NCI-H526 treated with DMSO at 0.1 percent for 48 hours (cell line): ENCODE results near the gene ASB13.
"Not testable (repeated sequence)": the region's sequence is repeated elsewhere in the genome, so short reads cannot be mapped to it uniquely, and the experiment has no call there.

Experiments used
- DNase-seq: peaks from one replicate; lab custom pipeline; 2025; lab: John Stamatoyannopoulos, UW

ASB13 gene

DNA sequence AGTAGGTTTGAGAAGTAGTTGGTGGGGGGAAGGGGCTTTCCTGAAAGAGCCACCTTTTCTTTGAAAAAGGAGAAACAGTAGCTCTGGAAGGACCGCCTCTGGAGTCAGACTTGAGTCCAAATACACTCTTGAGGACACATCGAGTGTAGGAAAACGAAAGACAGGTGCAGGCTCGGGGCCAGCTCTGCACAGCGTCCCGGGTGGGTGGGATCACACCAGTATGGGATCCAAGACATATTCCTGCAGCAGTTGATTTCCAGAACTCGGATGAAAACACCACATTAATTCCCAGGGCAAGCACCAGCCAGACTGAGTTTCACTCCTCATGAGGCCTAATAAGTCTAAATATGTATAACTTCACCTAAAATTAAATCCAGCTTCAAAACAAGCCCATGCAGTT, 61.4 kb downstream of the ASB13 start:
- DNase-seq, result no peak

DNA sequence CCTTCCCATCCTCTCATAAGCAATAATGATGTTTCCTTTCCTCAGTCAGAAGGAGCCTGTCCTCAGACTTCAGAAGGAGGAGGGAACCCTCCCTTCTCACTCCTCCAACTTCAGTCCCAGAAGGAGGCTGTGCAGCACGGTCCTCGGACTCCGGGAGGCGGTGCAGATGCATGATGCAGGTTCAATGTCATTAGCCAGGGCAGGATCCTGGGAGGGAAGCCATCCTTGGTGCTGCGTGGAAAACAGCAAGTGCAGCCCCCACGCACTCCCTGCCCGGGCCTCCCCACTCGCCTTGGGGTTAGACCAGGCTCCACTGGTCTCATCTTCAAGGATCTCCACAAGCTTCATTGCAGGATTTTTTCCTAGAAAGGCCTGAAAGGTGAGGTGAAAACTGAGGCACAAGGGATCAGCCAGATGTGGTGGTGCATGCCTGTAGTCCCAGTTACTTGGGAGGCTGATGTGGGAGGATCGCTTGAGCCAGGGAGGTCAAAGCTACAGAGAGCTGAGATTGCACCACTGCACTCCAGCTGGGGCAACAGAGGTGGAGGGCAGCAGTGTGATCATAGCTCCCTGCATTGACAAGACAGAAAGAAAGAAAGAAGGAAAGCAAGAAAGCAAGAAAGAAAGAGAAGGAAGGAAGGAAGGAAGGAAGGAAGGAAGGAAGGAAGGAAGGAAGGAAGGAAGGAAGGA, 62.0 kb downstream of the ASB13 start:
- DNase-seq, result no peak

DNA sequence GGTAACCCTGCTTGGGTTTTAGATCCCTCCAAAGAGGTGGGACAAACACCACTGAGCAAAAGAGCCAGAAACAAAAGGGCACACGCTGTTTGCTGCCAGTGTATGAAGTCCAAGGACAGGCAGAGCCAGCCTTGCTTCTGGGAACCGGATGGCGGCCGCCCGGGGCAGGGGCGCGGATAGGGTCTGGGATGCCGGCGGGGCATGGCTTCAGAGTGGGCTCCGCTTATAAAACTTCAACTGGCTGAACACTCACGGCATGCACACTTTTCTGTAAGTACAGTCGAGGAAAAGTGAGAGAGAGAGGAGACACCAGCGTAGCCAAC, 62.6 kb downstream of the ASB13 start:
- no peak for DNase-seq

DNA sequence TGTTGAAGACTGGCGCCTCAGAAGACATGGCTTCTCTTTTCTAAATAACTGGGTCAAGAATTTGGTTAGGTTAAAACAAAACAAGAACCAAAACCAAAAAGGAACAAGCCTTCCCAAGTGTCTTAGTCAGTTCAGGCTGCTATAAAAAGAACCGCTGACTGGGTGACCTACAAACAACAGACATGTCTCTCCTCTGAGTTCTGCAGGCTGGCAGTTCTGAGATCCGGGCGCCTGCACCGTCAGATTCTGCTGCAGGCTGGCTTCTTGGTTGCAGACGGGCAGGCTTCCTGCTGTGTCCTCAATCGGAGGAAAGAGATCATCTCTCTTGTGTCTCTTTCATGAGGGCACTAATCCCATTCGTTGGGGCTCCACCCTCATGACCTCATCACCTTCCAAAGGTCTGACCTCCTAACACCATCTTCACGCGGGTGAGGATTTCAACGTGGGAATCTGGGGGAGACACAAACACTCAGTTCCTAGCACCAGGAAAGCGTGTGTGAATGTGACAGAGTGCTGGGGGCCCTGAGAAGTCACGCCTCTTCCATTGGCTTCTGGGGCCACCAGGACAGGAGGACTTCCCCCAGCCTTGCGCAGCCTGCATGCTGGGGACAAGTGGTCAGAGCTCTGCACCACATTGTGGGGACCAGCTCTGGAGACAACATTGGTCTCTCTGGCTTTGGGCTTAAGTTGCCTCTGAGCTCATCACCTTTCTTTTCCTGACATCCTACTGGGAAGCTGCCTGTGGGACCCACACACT, 63.1 kb downstream of the ASB13 start:
- DNase-seq, result no peak

DNA sequence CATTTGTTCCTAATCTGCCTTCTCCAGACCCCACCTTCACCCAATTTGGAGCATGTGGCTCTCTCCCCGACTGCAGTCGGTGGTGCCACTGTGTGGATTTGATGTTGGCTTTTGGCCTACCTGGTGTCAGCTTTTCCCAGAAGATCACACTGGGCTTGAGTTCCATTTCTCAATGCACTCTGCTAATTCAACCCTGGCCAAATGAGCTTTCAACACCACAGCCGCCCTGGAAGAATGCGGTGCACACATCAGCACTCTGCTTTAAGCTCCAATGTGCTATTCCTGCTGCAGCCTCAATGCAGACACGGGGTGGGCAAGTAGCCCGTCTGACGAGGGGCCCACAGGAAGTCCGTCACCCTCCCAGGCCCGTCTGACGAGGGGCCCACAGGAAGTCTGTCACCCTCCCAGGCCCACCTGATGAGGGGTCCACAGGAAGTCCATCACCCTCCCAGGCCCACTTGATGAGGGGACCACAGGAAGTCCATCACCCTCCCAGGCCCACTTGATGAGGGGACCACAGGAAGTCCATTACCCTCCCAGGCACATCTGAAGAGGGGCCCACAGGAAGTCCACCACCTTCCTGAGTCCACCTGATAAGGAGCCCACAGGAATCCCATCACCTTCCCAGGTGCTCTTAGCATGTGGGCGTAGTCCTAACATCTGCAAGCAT, 64.4 kb downstream of the ASB13 start:
- no peak for DNase-seq

DNA sequence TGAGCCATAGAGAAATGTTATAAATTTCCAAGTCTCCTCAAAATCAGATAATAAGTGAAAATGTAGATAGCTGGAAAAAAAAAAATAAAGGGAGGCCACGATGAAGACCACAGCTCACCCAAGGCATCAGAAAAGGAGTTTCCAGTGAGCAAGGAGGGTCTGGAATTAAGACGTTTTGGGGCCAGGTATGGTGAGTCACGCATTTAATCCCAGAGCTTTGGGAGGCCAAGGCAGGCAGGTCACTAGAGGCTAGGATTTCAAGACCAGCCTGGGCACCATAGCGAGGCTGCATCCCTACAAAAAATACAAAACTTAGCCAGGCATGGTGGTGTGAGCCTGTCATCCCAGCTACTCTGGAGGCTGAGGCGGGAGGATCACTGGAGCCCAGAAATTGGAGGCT, 65.5 kb downstream of the ASB13 start:
- no peak for DNase-seq

DNA sequence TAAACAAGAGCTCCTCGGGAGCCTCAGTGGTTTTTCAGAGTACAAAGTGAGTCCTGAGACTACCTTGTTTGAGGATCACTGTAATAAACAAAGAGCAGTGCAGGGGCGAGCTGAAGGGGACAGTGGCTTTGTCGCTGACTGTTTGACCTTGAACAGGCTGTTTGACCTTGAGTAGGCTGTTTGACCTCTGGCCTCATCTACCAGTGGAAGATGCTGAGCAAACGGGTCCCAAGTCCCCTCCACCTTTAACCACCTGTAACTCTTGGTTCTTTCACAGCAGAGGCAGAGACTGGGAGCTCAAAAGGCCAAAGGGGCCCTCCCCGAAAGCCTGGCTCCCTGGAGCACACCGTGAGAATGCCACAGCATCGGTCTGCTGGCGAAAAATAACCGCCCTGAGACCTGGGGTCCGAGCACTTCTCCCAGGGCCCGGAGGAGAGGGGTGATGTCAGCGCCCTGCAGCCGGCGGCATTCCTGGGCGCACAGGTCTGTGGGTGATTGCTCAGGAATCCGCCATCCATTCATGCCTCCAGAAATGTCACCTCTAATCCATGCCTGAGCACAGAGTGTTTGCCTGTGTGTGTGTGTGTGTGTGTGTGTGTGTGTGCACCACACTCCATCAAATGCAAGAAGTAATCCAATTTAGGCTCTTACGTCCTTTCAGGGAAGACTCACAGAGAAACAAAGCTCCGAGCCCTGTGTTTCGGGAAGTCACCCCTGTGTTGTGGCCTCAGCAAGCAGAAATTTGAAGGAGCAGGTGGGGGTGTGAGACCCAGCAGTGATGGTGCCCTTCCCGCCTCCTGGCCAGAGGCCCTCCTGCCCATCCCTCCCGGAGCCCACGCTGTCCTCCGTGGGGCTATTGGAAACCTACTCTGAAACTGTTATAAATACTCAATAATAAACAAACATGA, 66.5 kb downstream of the ASB13 start:
- DNase-seq, result no peak

DNA sequence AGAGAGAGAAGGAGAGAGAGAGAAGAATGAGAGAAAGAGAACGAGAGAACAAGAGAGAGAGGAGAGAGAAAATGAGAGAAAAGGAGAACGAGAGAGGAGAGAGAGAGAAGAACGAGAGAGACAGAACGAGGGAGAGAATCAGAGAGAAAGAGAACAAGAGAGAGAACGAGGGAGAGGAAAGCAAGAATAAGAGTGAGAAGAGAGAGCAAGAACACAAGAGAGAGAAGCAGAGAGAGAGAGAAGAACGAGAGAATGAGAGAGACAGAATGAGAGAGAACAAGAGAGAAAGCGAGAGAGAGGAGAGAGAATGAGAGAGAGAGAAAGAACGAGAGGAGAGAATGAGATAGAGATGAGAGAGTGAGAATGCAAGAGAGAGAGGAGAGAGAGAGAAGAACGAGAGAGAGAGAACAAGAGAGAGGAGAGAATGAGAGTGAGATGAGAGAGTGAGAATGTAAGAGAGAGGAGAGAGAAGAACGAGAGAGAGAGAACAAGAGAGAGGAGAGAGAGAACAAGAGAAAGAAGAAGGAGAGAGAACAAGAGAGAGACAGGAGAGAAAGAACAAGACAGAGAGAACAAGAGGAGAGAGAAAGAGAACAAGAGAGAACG, 68.2 kb downstream of the ASB13 start:
- no peak for DNase-seq

DNA sequence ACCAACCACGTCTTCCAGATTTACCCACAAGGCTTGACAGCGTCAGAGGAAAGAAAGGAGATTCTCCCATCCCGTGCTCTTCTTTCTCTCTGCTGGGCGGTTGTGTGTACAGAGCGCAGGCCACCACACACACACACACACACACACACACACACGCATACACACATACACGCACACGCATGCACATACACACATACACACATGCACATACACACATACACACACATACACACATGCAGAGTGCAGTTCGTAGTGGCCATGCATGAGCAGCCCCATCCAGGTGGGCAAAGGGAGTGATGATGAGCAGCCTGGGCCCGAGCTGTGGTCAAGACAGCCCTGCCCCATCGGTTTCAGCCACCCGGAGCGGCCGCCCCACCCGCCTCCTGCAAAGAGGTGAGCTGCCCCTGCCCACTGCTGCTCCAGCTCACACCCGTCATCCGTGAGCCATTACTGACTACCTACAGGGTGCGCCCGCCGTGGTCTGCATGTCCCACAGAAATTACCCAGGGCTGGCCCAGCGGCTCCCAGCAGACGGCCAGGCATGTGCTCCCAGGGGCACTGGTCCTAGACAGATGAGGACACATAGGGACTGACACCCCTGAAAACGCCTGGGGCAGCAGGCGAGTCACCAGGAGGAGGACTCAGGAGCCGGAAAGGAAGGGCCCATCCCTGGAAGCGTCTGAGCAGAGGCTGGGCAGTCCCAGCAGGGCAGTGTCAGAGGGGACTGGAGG, 69.6 kb downstream of the ASB13 start:
- no peak for DNase-seq

DNA sequence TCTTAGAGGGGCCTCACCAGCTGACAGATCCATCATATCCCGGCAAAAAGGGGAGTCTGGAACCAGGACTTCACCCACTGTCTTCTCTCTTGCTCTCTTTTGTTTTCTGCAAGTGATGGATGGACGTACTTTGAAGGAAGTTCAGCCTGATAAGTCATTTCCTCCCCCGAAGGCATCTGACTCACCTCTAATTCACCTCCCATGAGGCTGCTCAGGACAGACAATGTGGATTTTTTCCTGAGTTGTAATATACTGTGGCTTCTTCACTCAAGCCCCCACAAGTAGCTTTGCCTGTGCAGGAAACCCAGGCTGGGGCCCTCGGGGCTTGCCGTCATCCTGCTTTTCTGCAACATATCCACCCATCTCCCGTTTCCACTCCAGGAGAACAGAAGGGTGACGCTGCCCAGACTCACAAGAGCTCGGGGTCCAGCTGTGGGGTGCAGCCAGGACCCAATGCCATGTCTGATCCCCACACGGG, 70.4 kb downstream of the ASB13 start:
- no peak for DNase-seq

DNA sequence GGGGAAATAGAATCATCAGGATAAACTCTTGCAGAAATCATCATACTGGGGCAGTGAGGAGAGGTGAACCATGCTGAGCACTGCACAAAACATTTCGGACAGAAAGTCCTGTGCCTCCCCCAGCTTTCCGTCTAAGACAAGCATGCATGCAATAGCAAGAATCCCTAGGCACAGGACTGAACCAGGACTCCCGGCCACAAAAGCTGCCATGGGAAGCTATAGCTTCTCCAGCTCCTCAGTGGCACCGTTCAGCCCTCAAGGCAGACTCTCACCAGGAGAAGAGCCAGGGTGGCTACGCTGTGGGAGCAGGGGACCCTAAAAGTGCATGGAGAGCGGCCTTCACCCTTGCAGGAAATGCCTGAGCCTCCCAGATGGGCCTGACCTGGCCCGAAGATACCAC, 70.8 kb downstream of the ASB13 start:
- no peak for DNase-seq

DNA sequence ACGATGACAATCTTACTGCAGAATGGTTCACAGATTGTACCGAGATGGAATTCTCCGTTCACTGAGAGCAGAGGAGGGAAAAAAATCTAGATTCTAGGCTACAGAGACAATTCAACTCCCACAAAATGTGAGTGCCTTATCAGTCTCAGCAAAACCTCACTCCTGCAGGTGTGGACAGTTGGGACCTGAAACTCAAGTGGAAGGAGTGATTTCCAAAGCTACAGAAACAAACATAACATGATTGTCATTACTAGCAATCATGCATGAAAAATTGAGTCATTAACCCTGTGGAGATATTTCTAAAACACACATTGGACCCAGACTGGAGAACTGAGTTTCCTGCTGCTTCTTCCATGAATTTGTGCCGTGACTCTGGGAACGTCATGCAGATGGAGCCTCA, 71.3 kb downstream of the ASB13 start:
- DNase-seq, result no peak

DNA sequence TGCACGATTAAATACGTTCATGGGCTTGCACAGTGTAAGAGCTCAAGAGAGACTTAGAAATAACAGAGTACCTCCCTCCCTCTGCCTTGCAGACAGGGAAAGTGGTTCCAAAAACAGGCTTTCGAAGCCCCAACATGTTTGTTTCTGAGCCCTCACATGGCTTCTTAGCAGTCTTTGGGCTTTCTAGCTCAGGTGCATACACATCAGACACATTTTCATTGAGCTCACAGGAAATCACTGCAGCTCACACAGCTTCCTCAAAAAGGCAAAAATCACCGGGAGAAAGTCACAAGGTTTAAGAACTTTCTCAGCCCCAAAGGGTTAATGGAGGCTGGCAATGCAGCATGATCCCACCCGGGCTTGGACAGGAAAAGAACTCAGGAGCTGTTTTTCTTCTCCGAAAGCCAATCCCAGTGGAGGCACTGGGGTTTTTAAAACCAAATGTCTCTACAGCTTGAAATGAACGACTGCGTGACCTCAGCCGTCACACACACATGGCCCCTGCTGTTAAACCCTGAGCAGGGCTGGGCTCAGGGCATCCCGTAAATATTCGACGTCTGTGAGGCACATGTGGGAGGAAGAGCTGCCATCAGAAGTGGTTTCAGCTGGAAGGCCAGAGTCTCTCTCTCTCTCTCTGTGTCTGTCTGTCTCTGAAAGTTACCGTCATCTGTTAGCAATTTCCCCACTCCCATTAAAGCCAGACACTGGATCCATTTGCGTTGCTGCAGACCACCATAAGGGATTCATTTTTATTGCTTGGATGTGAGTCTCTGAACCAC, 71.9 kb downstream of the ASB13 start:
- no peak for DNase-seq

DNA sequence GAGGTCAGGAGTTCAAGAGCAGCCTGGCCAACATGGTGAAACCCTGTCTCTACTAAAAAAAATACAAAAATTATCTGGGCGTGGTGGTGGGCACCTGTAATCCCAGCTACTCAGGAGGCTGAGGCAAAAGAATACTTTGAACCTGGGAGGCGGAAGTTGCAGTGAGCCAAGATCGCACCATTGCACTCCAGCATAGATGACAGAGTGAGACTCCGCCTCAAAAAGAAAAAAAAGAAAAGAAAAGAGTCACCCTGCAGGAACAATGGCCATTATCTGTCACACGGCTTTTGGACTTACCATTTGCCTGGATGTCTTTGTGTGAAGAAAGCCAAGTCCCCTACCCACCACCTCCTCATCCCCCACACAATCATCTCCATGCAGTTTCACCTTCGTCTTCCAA, 73.0 kb downstream of the ASB13 start:
- not testable (repeated sequence) for DNase-seq

DNA sequence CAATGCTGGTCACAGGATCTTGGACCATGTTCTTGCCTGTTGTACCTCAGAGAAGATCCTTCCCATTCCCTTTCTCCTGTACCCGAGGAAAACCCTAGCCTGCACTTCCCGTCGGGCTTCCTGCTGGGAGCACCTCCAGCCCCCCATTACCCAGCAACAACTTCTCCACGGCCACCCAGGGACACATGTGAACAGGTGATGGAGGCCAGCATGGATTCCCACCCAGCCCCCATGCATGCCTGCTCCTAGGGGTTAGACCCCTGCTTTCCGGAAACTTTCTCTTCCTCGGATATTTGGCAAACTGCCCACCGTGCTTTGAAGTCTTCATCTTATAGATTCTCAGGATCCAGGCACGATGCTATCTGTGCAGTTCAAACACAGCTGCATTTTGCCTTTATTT, 74.3 kb downstream of the ASB13 start:
- no peak for DNase-seq

DNA sequence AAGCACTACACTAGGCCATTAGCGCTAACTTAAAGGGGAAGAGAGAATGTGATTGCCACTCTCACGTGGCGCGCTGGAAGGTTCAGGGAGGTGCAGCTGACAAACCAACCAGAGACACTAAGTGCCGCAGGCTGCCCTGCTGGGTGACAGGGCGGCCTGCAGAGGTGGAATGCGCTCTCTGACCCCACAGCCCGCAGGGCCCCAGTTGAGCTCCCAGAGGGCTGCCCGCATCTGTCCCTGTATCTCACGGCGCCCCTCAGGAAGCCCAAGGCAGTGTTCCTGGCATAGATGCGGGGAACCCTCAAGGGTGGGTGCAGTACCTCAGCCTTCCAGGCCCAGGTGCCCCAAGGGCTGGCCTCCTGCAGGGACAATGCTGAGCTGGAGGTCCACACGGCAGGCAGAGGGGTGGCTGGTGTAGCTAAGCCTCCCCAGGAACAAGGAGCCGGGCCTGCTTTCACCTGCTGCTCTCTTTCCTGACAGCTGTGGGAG, 75.0 kb downstream of the ASB13 start:
- DNase-seq, result no peak

DNA sequence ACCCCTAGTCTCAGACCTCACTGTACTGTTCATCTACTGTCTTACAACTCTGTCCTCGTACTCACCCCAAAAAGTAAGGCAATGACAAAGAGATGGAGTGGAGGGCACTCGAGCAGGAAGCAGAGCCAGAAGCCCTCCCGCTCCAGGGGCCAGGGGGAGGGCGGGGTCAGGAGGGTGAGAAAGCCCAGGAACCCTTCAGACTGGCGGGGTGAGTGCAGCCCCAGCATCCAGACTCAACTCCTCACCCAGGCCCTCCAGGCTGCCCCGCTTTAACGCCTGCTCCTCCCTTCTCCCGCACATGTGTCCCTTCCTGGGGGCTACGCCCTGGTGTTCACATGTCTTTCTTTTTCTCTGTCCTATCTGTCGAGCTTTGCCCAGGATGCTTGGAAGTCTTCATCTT, 75.6 kb downstream of the ASB13 start:
- DNase-seq, result no peak

DNA sequence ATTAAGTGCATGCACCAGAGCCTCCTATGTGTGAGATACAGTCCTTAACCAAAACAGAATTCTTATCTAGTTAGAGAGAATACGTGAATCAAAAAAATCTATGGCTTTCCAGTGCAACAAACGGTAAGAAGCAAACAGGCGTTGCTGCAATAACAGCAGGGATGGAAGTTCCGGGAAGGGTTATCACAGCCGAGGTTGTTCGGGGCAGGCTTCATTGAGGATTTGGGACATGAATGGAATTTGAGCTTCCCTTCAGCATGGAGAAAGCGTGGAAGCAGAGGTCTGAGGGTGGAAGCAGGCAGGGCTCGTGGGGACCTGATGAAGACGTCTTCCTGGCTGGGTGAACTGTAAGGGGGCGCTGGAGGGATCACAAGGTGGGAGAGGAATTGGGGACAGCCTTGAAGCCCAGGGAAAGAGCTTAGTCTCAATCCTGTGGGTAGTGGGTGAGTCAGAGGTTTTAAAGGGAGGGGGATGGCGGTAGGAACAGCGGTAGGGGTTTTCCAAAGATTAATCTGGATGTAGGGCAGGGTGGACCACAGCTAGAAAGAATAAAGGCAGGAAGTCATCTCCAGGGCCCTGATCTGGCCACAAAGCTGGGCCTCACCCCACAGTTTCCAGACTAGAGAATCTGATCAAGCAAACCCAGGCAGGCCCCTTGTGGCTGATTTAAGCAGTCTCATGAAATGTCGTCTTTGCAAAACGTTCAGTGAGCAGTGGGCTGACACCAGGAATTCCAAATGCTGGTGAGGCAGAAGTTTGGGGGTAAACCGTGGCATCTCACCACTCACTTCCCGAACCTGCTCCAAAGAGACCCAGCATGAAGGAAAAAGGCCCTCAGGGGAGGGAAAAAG, 76.5 kb downstream of the ASB13 start:
- DNase-seq, result no peak

DNA sequence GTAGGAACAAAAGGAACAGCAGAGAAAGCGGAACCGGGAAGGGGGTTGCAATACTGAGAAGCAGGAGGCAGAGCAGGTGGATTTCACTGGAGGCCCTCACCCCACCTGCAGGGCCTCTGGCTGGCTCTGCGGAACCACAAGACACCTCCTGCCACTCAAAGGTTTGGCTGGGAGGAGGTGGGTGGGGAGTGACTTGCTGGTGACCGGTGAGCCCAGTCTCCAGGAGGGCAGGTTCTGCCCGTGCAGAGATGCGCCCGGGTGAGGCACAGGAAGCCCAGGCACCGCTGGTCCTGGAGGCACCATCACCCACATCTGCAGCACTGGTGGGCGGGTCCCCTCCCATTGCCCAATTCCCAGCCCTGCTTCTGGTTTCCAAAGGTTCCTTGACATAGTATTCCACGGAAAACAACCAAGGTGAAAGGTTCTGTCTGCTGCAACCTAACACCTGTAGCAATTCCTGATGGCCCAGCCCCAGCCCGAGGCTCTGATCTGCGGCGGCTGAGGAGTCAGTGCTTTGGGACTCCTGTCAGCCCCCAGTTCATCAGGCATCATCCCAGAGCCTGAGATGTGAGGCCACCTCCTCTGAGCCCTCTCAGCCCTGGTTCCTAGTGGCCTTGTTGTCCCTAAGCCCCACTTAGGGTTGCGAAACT, 77.3 kb downstream of the ASB13 start:
- DNase-seq, result no peak
